NT2/D1 (cell line): Measurements from ENCODE around the gene SLC8A1.

Experiments used
- SUZ12 ChIP-seq: IDR thresholded peaks from 2 replicates; pipeline ENCODE4 v1.6.1; 2011; ENCODE audit not compliant: insufficient read length, insufficient read depth; ENCODE audit errors: extremely low read depth
- YY1 ChIP-seq: IDR thresholded peaks from 2 replicates; pipeline ENCODE4 v1.6.1; 2011; ENCODE audit not compliant: insufficient read length, insufficient read depth

DNA sequence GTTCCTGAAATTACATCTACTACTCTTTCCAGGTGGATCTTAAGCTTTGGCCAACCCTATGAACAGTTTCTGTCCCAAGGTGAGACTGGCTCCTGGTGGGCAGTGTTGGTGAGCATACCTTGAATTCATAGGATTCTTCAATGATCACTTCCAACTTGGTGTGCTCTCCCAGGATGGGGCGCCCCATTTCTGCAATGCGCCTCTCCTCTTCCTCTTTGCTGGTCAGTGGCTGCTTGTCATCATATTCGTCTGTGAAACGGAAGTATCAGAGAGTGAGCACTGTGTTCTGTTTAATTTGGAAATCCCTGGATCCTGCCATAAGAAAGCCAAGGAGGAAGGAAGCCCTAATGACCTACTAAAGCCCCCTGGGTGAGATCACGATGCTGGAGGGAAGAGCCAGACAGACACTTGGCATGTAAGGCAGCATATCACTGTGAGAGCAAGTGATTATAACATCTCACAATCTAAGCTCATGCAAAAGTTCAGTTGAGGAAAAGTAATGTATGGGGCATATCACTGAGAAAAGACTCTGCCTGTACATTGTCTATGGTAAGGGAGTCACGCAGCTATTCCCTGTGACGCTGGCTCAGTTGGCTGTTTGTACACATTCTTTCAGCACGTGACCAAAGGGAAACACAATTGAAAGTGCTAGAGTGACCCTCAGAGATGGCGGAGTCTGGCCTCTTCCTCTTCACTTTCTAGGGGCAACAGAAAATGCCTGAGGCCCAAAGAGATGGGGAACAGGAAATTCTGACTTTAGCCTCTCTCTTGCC lies 287.0 kb downstream of the SLC8A1 start:
- TF ChIP-seq YY1 (no peak), SUZ12 (no peak)
